A673 (cell line): ENCODE measurements around the gene CCL13. TPM values are rescaled to one million over a fixed set of nuclear protein-coding genes. Genes with fewer than 3 reads are reported as not detected.

ENCODE experiments used
- BruUV-seq: library from RNA; stranded (reverse); fragments of 400-500 nt; replicated peaks from 2 replicates; lab custom pipeline; 2021; lab: Mats Ljungman, UMichigan
- CTCF ChIA-PET: fragments of 300-600 bp; sonication (Branson Sonifier 250); formaldehyde crosslinking; loops from one replicate; lab custom pipeline; 2022; ENCODE audit warnings: antibody characterized with exemption; lab: Charles Lee
- POLR2A ChIA-PET: fragments of 300-600 bp; sonication (Branson Sonifier 250); formaldehyde crosslinking; loops from one replicate; lab custom pipeline; 2022; ENCODE audit warnings: antibody characterized with exemption; ENCODE audit not compliant: low non-redundant PET; lab: Charles Lee
- DNase-seq: peaks from one replicate; pipeline ENCODE4 v3.0.0-alpha.2; 2015; ENCODE audit warnings: low spot score
- H3K27ac ChIP-seq: fragments of 200-600 bp; sonication (generic); 2 replicates; pipeline ENCODE4 v1.5.1; 2016; ENCODE audit warnings: mixed run types, low read depth, mild to moderate bottlenecking, mixed read lengths, antibody characterized with exemption, low read length; ENCODE audit not compliant: poor library complexity, severe bottlenecking
- H3K27me3 ChIP-seq: fragments of 200-600 bp; sonication (generic); replicated peaks from 2 replicates; pipeline ENCODE4 v1.6.1; 2017; ENCODE audit warnings: mixed run types, low read depth, mild to moderate bottlenecking, mixed read lengths, antibody characterized with exemption, low read length; ENCODE audit not compliant: insufficient read depth, poor library complexity
- H3K36me3 ChIP-seq: fragments of 200-600 bp; sonication (generic); 2 replicates; pipeline ENCODE4 v1.6.1; 2016; ENCODE audit warnings: mixed run types, mild to moderate bottlenecking, mixed read lengths, antibody characterized with exemption, low read length; ENCODE audit not compliant: insufficient read depth, poor library complexity, severe bottlenecking
- H3K4me1 ChIP-seq: fragments of 200-600 bp; sonication (generic); 2 replicates; pipeline ENCODE4 v1.6.1; 2017; ENCODE audit warnings: mixed run types, mild to moderate bottlenecking, mixed read lengths, antibody characterized with exemption, low read length; ENCODE audit not compliant: insufficient read depth, poor library complexity, severe bottlenecking
- H3K4me3 ChIP-seq: fragments of 200-600 bp; sonication (generic); 2 replicates; pipeline ENCODE4 v1.5.1; 2016; ENCODE audit warnings: low read depth, mixed run types, mild to moderate bottlenecking, mixed read lengths, low read length; ENCODE audit not compliant: poor library complexity, severe bottlenecking
- H3K9me3 ChIP-seq: fragments of 200-600 bp; sonication (generic); 2 replicates; pipeline ENCODE4 v1.6.1; 2016; ENCODE audit warnings: mixed run types, low read depth, mild to moderate bottlenecking, mixed read lengths, antibody characterized with exemption, low read length; ENCODE audit not compliant: poor library complexity, severe bottlenecking
- EZH2 ChIP-seq: fragments of 200-600 bp; sonication (generic); IDR thresholded peaks from 2 replicates; pipeline ENCODE4 v1.6.1; 2017; ENCODE audit warnings: borderline replicate concordance, low read depth, mild to moderate bottlenecking, mixed read lengths, antibody characterized with exemption, low read length; ENCODE audit not compliant: poor library complexity, severe bottlenecking
- intact Hi-C: fragments of 100-400 bp; cut with micrococcal nuclease; formaldehyde crosslinking; loops from one replicate; pipeline ENCODE4 v1.10.0; 2022; ENCODE audit not compliant: unreplicated experiment
- total RNA-seq: library from RNA; stranded (reverse); gene quantifications from 2 replicates; pipeline ENCODE4 v1.2.3, GENCODE V29; 2021
- TF ChIP-seq, protein P1 (sequence below): fragments of 300-800, 200-600 bp; sonication (generic); conservative IDR thresholded peaks from 2 replicates; pipeline ENCODE4 v1.5.1; 2017; ENCODE audit warnings: low read depth, mild to moderate bottlenecking, antibody characterized with exemption, low read length, moderate library complexity, mixed read lengths

The CCL13 gene
- total RNA-seq, 1 experiment from 2014 or later = not detected

DNA sequence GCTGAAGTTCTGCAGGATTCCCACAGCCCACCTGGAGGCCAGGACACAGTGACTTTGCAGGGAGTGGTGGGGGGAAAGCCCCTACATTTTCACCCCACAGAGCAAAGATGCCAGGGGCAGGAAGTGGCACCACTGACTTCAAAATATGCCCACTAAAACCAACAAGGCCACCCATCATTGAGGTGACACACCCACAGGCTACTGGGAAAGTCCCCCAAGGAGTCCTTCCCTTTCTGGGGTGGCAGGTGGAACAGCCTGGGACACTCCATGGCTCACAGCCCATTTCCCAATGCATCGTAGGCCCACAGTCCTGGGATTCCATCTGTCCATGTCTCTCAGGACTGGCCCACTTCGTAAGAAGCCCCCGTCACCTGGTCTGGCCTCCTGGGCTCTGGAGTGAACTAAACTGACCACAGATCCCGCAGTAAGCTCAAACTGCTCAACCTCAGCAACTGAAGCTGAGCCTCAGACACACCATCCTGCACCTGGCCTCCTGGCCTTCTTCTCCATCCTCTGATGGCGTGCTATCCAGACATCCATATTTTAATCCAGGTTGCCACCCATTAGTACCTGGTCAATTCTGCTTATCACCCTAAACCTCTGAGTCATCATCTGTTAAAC is 14.2 kb downstream of the CCL13 start:
- CTCF ChIA-PET = no interaction called here
- no TSS peak for BruUV-seq
- Histone ChIP-seq H3K27me3 (peaks cover 5% of the 10 kb centered on the region), H3K4me1 (no peaks in the 10 kb centered on the region), H3K36me3 (no peaks in the 10 kb centered on the region), H3K4me3 (no peak overlapping the region), H3K9me3 (no peaks in the 10 kb centered on the region), H3K27ac (no peak overlapping the region)
- intact Hi-C loops = no loop called here
- TF ChIP-seq EZH2 = no peak
- TF ChIP-seq, protein P1, sequence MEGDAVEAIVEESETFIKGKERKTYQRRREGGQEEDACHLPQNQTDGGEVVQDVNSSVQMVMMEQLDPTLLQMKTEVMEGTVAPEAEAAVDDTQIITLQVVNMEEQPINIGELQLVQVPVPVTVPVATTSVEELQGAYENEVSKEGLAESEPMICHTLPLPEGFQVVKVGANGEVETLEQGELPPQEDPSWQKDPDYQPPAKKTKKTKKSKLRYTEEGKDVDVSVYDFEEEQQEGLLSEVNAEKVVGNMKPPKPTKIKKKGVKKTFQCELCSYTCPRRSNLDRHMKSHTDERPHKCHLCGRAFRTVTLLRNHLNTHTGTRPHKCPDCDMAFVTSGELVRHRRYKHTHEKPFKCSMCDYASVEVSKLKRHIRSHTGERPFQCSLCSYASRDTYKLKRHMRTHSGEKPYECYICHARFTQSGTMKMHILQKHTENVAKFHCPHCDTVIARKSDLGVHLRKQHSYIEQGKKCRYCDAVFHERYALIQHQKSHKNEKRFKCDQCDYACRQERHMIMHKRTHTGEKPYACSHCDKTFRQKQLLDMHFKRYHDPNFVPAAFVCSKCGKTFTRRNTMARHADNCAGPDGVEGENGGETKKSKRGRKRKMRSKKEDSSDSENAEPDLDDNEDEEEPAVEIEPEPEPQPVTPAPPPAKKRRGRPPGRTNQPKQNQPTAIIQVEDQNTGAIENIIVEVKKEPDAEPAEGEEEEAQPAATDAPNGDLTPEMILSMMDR = no peak
- DNase-seq = no peak
- POLR2A ChIA-PET = no interaction called here

DNA sequence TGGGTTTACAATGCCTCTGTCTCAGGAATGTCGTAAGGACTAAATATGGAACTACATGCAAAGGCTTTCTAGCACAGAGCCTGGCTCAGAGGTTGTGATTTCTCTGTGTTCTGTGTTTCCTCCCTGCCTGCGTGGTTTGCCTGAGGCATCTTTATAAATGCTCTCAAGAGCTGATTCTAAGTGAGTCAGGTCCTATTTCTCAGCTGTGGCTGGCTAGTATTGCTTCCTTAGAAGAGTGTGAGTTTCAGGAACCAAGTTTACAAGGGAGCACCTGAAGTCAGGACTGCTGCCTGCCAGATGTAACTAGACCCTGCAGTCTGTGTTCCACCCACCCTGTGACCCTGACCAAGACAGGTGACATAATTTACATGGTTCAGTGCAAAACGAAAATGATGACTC is 14.7 kb downstream of the CCL13 start:
- CTCF ChIA-PET = no interaction called here
- no peaks in the 10 kb centered on the region for H3K4me1 ChIP-seq

DNA sequence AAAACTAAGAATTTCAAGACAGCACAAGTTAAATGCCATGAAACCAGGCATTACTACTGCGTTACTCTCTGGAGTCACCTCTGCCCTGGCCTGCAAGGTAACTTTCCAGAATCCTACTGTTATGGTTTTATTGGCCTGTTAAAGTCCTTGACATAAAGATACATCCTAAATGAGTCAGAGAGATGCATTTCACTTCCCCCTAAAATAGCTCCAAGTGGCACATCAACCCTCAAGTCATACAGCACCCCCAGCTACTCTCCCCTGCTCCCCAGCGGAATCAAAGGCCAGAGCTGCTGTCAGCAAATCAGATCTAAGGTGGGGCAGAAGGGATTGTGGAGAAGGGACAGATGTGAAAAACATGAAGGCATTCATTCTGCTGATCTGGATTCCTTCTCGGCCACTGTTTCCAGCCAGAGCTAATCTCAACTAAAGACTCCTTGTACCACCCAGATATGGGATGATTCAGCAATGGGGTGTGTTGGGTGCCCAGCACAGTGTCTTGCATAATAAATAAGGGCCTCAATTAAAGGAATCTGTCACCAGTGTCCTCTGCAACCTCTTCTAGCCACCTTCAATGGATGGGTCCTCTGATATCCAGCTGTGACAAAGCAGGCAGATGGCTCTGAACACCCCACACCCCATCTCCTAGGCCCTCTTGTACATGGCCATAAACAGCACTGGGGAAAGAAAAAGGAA is 15.3 kb downstream of the CCL13 start:
- CTCF ChIA-PET = no interaction called here
- intact Hi-C loops = no loop called here
- H3K4me3 ChIP-seq = no peak overlapping the region
- no TSS peak for BruUV-seq
- no peak for DNase-seq
- H3K4me1 ChIP-seq = no peaks in the 10 kb centered on the region
- peaks cover 5% of the 10 kb centered on the region for H3K27me3 ChIP-seq
- H3K36me3 ChIP-seq = no peaks in the 10 kb centered on the region
- no peak for TF ChIP-seq EZH2
- TF ChIP-seq, protein P1 = no peak
- no peak overlapping the region for H3K27ac ChIP-seq
- no peaks in the 10 kb centered on the region for H3K9me3 ChIP-seq
- POLR2A ChIA-PET = no interaction called here

More for the DNA sequence above, 14.7 kb downstream of the CCL13 start:
- TF ChIP-seq, protein P1 = no peak
- no peak overlapping the region for H3K27ac ChIP-seq
- DNase-seq = no peak
- no peaks in the 10 kb centered on the region for H3K9me3 ChIP-seq
- intact Hi-C loops = no loop called here
- H3K27me3 ChIP-seq = peaks cover 5% of the 10 kb centered on the region
- BruUV-seq = no TSS peak
- H3K36me3 ChIP-seq = no peaks in the 10 kb centered on the region
- no peak overlapping the region for H3K4me3 ChIP-seq
- POLR2A ChIA-PET = no interaction called here
